Right ventricle myocardium superior (tissue), 1 donor: ENCODE results near the gene GLMP. TPM values are rescaled to one million over a fixed set of nuclear protein-coding genes. Genes with fewer than 3 reads are reported as not detected.

ENCODE experiments used
- ATAC-seq: fragments of 200-7000 bp; cut with Tn5 transposase; one replicate; pipeline ENCODE4 v1.9.1; 2020; ENCODE audit warnings: mild to moderate bottlenecking; ENCODE audit not compliant: poor library complexity
- DNase-seq: peaks from one replicate; pipeline ENCODE4 v3.0.0-alpha.2; 2020
- intact Hi-C: fragments of 100-400 bp; cut with DNase I; formaldehyde crosslinking; loops from one replicate; pipeline ENCODE4 v1.11.2; 2022
- total RNA-seq: library from RNA; stranded (reverse); fragmentation: NEBNext Ultra II Directional; extraction: Animal tissue kit (Norgen Biotek cat#: 25700); gene quantifications from one replicate; pipeline ENCODE4 v1.2.1, GENCODE V29; 2021
- donor health status: DM: no; HTN: yes; CAD: no; lungs with severe emphysema.

GLMP gene
- total RNA-seq, 1 donor from 2014 or later, result 14.1 TPM

DNA sequence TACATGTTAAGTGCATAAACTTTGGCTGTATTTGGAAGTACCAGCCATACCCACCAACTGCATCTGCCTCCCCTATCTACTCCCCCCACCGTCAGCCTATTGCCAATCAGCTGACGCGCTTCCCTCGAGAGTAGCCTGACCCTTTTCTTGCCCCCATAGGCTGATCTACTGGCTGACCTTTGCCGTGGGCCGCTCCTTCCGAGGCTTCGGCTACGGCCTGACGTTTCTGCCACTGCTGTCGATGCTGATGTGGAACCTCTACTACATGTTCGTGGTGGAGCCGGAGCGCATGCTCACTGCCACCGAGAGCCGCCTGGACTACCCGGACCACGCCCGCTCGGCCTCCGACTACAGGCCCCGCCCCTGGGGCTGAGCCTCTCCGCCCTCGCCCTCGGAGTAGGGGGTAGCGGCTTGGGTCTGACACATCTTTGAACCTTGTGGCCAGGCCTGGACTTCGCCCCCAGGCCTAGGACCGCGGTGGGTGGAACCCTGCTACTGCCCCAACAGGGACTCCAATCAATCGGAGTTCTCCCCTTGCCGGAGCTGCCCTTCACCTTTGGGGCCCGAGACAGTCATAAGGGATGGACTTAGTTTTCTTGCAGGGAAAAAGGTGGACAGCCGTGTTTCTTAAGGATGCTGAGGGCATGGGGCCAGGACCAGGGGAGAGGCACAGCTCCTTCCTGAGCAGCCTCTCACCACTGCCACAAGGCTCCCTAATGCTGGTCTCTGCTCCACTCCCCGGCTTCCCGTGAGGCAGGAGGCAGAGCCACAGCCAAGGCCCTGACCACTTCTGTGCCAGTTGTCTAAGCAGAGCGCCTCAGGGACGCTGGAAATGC, 4.0 kb downstream of the GLMP start:
- DNase-seq (peak; percentile 96), ATAC-seq (peak; percentile 95)
- intact Hi-C loops, result no loop called here

DNA sequence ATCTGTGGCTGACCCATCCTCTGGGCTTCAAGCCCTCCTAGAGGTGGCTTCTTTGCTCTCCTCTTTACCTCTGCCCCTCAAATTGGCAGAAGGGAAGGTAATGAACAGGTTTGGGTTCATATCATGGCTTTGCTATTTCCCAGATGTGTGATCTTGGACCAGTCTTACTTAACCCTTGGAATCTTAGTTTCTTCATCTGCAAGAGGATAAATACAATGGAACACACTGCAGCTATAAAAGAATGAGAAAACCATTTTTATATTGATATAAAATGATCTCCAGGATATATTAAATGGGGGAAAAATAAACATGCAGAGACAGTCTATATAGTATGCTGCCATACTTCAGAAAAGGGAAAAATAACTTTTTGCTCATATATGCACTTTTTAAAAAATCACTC, 5.6 kb downstream of the GLMP start:
- DNase-seq (no peak), ATAC-seq (no peak)
- intact Hi-C loops, result no loop called here

DNA sequence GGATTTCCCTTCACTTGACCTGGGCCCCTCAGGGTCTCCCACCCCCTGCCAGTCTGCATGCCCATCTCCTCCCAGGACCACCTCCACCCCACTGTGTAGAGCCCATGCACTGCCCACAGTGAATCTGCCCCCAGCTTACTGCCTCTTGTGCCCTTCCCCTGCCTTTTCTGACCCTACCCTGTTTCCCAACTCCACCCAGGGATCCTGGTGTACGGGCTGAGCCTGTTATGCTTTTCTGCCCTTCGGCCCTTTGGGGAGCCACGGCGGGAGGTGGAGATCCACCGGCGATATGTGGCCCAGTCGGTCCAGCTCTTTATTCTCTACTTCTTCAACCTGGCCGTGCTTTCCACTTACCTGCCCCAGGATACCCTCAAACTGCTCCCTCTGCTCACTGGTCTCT, 9.4 kb downstream of the GLMP start:
- intact Hi-C loops, result no loop called here
- ATAC-seq (no peak), DNase-seq (no peak)

DNA sequence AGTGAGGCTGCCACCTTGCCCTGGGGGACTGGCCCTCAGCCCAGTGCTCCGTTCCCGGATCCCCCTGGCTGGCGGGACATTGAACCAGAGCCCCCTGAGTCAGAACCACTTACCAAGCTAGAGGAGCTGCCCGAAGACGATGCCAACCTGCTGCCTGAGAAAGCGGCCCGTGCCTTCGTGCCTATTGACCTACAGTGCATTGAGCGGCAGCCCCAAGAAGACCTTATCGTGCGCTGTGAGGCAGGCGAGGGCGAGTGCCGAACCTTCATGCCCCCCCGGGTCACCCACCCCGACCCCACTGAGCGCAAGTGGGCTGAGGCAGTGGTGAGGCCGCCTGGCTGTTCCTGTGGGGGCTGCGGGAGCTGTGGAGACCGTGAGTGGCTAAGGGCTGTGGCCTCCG, 10.0 kb downstream of the GLMP start:
- intact Hi-C loops, result no loop called here
- ATAC-seq, result no peak
- DNase-seq, result no peak

DNA sequence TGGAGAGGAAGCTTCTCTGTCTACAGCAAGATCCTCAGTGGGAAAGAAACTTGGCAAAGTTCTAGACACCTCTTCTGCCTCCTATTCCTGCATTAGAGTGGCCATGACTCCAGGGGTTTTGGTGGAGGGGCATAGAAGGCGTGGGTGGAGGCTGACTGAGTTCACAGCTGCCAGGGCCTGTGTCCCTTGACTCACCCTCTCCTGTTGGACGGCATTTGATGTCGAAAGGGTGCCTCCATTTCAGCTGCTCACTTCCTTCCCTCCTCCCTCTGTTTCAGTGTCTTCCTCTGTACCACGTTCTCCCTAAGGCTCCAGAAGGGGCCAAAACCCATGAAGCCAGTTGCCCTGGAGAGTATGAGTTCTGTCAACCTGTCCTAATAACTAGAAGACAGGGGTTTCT, 10.7 kb downstream of the GLMP start:
- ATAC-seq (no peak), DNase-seq (peak; percentile 1)
- intact Hi-C loops, result no loop called here

DNA sequence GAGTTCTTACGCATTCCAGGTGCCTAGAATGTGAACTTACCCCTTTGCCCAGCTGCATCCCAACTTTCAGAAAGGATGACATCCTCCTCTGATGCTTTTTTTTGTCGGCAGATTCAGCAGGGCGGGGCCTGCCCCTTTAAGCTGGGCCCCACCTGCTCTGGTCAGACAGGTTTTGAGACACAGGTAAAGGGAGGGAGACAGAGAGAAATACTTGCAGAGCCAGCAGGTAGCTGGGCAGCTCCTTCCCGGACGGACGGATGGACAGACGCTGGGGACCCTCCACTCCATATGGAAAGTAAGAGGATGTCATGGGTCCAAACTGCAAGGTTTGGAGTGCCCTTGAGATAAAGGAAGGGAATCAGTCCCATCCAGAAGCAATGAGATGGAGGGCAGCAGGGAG, 11.4 kb downstream of the GLMP start, which contains the start of gene TMEM79:
TMEM79 (plus strand) TSS at position 214 of the 400 bp plus-strand sequence. CDS start 902 bp downstream, outside the sequence.
- ATAC-seq, result no peak
- no peak for DNase-seq
- intact Hi-C loops, result no loop called here

DNA sequence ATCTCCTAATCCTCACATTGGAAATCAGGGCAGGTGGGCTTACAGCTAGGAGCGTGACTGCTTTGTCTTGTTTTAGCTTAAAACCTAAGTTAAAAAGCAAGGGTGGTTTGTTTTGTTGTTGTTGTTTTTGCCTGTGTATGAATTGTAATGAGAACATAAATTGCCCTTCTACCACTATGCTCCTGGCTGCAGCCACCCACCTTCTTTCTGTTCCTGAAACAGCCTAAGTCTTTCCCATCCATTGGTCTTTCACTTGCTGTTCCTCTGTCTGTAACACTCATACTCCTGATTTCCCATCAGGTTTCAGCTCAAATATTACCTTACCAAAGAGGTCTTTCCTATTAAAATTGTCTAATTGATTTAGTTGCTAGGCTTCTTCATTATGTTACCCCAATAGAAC, 12.0 kb downstream of the GLMP start:
- no peak for ATAC-seq
- DNase-seq, result no peak
- intact Hi-C loops, result no loop called here

DNA sequence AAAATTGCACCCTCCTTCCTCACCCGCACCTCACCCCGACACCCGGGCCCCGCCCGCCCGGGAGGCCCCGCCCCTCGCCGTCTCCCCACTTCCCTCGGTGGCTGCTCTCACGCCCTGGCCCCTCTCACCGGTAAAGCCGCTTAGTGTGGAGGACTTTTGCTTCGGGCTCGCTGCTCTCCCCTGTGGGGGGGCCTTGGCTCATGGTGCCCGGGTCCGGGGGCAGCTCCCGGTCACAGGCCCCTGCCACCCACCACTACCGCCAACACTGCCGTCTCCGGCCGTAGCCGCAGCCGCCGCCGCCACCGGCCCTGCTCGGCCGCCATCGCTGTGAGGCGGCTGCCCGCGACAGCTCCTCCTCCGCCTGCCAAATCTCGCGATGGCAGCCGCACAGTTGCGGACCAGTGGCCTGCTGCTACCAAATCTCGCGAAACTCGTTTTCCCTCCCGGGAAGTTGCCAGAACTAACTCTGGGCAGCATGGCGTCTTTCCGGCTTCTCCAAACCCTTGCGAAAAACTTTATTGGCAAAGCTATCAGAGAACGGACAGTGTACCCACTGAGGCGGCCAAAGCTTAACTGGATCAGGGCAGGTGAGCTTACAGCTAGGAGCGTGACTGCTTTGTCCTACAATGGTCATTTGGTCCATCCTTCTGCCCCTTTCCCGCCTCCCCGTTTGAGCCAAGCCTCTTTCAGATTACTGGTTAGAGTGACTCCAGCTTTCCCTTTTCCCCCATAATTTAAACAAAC, 12.8 kb downstream of the GLMP start, which contains the start of gene SMG5:
SMG5 (minus strand) TSS at position 347 of the 744 bp plus-strand sequence; CDS start at position 202, 145 bp downstream.
- intact Hi-C loops, result no loop called here
- ATAC-seq (peak; percentile 96), DNase-seq (peak; percentile 97)

DNA sequence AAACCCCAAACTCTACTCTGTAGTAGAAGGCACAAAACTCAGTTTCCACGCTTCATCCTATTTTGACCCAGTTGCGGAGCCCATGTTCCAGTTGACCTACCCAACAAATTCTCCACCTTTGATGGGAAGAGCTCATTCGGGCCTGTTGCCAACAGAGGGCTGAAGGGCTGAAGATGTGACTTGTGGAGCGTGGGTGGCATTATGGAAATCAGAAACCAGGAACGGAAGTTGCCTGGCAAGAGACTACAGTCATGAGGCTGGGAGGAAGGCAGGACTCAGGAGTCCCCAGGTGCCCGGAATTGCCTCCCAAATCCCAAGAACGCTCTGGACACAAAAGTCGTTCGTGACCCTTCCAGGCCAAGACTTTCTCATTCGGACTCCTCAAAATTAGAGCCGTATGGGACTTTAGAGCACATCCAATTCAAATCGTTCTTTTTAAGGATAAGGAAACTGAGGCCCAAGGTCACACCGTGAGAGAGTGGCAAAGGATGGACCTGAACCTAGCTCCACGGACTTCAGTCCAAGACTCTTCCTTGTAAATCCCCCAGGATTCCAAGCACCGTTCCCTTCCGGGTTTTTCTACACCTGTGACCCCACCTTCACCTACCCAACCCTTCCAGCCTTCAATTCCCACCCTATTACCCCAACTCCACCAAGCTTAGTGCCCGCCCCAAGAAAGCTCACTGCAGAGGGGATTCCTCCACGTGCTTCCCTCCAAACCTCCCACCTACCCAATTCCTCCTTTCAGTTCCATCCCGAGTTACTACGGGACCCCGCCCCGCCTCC, 13.6 kb downstream of the GLMP start:
- ATAC-seq, result peak; percentile 6
- no peak for DNase-seq
- intact Hi-C loops, result no loop called here

DNA sequence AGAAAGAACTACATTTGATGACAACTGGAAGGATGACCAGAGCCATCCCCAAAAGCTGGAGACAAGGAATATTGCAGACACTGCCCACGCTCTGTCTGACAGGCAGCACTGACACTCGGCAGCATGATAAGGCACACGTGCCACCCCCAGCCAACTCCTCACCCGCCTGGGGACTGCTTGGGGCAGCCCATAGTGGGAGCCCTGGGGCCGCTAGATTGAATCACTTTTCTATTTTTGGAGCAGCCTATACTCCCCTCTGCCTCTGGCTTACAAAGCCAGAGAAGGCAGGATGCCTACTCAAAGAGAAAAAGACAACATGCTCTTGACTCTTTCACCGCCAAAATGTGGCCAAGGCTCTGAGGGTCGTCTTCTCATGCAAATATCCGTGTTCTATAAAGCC, 14.2 kb downstream of the GLMP start:
- peak; percentile 76 for ATAC-seq
- intact Hi-C loops, result no loop called here
- DNase-seq, result peak; percentile 78

DNA sequence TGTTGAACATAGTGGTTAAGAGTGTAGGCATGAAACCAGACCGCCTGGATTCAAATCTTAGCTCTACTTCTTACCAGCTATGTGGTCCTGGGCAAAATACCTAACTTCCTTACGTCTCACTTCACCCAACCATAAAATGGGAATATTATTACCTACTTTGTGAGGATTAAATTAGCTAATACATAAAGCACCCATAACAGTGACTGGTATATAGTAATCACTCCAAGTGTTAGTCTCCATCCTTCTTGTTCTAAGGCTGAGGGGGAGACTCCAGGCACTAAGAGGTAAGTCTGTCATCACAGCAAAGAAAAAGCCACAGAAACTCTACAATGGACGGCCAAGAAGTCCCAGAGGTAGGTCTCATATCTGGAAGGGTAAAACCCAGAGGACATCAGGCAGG, 15.6 kb downstream of the GLMP start:
- DNase-seq, result no peak
- no peak for ATAC-seq
- intact Hi-C loops, result no loop called here

DNA sequence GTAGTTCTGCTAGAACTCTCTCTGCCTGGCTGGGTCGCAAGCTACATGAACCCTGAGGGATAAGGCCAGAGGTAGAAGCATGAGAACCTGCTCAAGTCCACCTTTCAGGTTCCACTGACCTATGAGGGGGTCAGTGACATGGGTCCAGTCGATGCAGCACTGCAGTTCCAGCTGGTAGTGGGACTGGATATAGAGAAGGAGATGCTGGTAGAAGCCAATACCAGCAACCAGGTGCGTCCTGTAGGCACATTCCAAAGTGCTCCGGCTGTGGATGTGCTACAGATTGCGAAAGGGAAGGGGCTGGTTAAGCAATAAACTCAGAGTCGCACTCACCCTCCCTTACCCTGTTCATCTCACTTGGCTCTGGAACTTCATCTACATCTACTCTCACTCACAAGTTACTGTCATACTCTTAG, 18.5 kb downstream of the GLMP start:
- DNase-seq, result peak; percentile 23
- no peak for ATAC-seq
- intact Hi-C loops, result no loop called here

DNA sequence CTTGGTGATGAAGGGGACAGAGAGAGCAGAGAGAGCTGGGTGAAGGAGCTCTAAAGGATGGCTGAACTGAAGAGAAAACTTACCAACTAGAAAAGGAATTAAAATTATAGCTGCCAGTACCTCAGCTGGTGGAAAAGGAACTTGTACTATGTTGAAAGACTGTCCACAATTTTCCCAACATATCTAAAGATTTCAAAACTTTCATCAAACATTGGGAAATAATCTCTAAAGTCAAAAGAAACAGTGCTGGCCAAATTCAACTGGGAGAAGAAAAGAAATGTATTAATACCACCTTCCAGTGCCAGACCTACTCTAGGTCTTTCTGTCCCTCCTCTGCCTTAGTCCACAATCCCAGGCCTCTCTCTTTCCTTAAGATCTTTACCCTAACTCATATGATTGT, 18.9 kb downstream of the GLMP start:
- intact Hi-C loops, result no loop called here

DNA sequence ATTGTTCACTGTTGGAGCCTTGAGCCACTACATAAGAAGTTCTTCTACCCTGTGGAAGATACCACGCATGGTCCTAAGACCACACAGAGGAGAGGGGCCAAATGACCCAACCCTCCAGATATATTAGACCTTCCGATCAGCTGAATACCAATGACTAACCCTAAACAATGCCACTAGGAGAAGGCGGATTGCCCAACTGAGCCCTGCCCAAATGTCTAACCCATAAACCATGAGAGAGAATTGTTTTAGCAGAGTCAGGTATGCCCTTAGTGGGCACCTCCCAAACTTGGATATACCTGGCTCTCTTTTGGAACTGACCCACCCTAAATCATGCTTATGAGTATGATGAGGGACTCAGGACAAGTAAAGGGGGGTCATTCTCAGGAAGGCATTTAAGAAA, 25.2 kb downstream of the GLMP start:
- DNase-seq (no peak), ATAC-seq (no peak)
- intact Hi-C loops, result no loop called here

More for the DNA sequence above, 18.9 kb downstream of the GLMP start:
- ATAC-seq (no peak), DNase-seq (no peak)

DNA sequence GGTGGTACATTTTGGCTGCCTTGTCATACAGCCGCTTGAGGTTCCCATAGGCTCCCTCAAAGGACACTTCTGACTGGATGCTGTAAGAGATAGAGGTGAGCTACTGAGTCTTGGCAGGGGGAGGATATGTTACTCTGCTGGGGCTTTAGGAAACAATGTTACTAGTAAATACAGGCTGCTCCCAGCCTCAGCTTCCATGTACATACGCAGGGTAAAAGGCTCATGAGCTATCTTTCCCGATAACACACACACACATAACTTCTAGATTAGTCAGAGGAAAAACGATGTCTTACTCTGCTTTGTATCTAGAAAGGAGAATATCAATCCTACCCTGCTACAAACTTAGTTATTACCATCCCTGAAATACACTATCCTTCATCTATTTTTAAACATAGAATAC, 27.1 kb downstream of the GLMP start:
- no peak for ATAC-seq
- intact Hi-C loops, result no loop called here
- DNase-seq, result no peak

DNA sequence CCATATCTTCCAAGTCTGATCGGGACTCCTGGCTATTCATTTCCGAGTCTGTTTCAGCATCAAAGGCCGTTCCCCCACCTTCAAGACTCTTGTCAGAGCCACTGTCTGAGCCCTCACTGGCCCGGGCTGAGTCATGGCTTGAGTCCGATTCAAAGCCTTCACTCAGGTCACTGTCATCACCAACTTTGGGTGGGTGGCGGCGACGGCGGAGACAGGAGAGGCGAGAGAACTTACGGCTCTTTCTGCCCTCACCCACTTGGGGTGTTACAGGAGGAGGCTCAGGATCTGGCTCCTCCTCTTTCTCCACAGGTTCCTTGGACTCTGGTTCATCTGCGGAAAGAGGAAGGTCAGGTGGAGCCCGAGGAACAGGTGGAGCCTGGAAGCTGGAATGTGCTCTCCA, 29.4 kb downstream of the GLMP start:
- intact Hi-C loops, result no loop called here
- ATAC-seq (no peak), DNase-seq (no peak)

DNA sequence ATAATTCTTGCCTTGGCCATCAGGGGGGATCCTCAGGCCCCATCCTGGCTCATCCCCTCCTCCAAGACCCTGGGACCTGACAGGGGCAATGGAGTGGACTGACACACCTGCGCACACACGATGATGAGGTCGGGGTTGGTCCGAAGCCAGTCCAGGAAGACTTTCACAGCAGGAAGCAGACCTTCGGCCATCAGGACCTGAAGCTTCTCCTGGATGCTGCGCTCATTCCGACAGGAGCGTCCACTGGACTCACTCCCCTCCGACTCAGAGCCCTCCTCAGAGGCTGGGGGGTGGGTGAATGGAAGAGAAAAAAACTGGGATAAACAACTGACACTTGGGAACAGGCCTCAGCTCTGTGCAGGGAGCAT, 32.2 kb downstream of the GLMP start:
- intact Hi-C loops, result no loop called here
- ATAC-seq (no peak), DNase-seq (peak; percentile 14)

DNA sequence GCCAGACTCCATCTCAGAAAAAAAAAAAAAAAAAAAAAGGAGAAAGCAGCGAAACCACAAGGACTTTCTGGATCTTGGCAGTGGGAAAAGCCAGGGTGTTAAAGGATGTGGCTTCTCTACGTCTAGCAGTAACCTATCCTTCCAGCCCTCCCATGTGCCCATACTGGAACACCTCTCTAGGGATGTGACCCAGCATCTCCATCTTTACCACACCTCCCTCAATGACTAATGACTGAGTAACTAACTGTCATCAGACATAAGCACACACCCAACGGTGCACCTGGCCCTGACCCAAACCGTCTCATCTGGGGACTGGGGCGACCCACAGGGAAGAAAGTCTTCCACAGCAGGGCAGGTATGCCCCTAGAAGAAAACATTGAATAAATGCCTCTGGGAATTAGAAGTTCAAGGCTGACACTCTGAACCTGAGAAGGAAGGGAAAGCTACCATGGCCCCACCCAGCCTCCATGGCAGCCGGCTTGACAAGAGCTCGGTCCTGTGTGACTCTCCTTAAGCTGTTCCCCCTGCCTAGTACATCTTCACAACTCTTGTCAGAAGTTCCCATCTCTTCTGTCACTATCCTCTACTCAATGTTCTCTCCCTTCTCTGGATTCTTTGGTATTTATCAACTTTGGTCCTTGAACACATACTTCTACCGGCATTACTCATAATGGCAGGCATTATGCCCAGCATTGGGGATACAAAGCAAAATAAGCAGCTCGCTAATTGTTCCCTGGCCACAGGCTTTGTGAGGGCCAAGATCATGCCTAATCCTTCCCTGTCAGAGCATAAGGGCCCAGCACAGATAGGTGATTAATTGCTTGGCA, 32.8 kb downstream of the GLMP start:
- peak; percentile 34 for ATAC-seq
- intact Hi-C loops, result no loop called here
- DNase-seq, result no peak
